GM19043 (cell line): Measurements from ENCODE around the gene TRIM45.
"Not testable (repeated sequence)": the region's sequence is repeated elsewhere in the genome, so short reads cannot be mapped to it uniquely, and the experiment has no call there.

ENCODE experiments used
- ATAC-seq: cut with Tn5 transposase; IDR thresholded peaks from one replicate; pipeline ENCODE4 v1.9.1; 2021; ENCODE audit warnings: low read depth; ENCODE audit not compliant: unreplicated experiment

TRIM45 gene, protein sequence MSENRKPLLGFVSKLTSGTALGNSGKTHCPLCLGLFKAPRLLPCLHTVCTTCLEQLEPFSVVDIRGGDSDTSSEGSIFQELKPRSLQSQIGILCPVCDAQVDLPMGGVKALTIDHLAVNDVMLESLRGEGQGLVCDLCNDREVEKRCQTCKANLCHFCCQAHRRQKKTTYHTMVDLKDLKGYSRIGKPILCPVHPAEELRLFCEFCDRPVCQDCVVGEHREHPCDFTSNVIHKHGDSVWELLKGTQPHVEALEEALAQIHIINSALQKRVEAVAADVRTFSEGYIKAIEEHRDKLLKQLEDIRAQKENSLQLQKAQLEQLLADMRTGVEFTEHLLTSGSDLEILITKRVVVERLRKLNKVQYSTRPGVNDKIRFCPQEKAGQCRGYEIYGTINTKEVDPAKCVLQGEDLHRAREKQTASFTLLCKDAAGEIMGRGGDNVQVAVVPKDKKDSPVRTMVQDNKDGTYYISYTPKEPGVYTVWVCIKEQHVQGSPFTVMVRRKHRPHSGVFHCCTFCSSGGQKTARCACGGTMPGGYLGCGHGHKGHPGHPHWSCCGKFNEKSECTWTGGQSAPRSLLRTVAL

DNA sequence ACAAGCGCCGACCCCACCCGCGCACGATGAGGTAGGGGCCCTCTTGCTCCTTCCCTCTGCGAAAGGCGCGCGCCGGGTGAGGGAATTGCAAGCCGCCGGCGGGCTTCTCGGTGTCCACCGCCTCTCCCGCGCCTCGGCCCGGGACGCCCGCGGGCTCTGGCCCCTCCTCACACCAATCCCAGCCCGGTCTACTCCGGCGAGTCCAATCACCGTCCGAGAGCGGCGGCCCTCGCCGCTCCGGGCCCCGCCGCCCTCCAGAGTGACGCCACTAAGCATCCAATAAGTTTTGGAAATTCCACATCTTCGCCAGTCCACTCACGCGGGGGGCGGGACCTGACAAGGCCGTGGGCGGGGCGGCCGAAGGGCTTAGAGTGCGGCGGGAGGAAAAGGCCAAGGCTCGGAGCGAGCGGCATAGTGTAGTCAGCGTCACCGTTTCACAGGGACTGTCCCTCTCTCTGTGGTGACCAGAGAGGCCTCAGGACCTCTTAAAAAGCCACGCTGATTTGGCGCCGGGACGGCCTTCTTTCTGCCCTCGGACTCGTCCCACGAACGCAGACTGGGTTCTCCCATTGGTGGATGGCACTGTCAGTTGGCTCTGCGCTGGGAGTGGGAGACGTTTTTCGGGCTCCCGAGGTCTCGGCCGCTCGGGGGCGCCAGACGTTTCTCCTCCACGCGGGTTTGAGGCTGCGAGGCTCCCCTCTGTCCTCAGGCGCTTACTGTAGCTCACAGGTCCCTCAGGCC, at the start of gene TRIM45:
TSS of gene TRIM45 (minus strand) at position 161 of the 741 bp plus-strand sequence. CDS start 548 bp downstream, outside the sequence.
- peak; percentile 85 for ATAC-seq

DNA sequence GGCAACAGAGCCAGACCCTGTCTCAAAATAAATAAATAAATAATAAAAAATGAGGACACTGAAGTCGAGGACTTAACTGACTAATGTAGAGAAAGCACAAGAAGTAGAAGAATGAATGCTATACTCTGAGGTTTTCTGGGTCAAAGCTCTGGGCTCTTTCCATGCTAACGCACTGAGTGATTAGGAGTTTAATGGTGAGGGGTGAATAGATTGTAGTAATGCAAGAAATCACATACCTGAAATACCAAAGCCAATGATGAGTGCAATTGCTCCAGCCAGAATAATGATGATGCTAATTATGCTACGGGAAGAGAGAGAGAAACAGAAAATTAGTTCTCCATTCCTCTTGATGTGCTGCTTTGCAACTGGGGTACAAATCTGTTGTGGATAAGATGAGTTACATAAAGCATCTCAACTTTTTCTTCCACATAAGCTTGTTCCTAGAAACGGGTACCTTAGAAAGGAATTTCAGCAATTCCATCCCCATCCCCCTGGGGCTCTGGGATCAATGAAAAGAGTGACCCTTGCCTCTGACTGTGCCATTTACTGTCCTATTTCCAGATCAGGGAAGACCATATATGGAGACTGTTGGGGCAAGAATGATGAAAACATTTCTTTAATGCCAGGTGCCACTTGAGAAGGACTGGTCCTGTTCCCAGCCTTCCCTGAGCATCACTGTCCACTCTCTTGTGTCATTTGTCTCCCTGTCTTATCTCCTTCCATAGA, 48.5 kb upstream of the TRIM45 start:
- no peak for ATAC-seq

DNA sequence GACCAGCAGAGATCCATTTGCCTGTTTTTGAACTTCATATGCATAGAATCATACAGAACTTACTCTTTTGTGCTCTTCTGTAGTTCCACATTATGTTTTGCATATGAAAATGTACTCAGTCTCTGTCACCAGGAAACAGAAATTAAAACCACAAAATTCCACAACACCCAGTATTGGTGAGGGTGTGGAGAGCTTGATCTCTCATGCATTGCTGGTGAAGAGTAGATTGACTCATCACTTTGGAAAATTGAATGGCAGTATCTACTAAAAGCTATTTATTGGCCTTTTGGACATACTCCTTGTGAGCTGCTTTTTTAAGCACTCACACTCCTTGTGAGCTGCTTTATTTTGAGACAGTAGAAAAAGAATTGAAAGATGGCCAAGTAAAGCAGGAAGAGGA, 45.9 kb upstream of the TRIM45 start:
- no peak for ATAC-seq

DNA sequence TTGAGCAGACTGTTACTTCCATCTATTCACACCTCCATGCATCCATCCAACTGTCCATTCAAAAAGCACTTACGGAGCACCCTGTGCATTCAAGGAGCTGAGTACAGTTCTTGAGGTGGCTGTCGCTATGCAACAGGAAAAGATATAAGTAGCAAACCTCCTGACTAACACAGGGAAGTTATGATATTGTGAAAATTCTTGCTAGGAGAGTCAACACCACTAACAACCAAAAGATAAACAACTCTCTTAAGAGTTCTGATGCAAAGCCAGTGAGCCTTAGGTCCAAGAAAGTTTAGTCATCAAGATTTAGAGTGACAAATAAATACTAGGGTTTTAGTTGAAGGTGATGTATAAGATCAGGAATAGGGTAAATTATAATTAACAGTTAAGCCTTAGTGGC, 44.5 kb upstream of the TRIM45 start:
- ATAC-seq, result no peak

DNA sequence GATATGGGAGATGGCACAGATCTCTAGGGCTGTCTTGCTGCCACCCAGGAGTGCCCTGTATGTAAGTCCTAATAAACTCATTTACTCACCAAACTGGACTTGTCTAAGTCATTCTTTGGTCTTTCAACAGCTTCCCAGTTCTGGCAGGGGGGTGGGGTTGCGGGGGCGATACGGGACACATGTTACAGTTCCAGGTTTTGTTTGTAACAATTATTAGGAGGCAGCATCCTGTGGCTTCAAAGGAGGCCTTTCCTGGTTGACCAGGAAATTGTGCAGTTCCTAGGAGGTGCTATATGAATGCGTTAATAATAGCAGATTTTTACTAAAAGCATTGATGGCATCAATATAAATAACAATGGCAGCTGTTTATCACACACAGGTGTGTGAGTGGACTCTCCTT, 42.7 kb upstream of the TRIM45 start:
- ATAC-seq, result no peak

DNA sequence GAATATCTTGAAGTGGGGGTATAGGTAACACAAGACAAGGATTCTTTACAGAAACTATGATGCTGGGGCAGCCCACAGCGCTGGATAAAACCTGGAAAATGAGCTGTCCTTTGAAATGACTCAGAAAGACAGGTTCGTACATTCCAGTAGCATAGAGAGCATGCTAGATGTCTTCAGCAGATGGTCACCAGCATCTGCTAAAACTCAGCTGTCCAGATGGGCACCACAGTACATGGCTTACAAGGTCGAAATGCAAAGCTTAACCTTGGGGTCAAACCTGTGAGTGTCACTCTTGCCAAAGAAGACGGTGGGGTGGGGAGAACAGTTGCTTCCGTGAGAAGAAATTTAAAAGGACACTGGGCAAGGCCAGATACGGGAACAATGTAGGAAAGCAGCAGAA, 41.3 kb upstream of the TRIM45 start:
- no peak for ATAC-seq

DNA sequence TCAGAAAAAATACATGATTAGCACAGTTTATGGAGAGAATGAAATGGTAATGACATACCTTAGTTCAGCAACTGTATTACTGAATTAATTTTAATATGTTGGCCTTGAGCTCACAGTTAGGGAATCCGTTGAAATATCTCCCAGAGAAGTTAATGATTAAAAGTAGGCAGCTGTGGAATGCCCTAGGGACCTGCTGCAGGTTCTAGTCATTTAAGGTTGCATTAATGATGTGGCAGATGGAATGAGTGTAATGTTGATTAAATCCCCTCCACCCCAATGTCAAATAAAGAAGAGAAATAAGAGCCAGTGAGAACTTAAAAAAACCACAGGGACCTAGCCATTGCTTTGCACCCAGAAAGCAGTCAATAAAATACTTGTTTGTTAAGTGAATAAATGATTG, 40.3 kb upstream of the TRIM45 start:
- no peak for ATAC-seq

DNA sequence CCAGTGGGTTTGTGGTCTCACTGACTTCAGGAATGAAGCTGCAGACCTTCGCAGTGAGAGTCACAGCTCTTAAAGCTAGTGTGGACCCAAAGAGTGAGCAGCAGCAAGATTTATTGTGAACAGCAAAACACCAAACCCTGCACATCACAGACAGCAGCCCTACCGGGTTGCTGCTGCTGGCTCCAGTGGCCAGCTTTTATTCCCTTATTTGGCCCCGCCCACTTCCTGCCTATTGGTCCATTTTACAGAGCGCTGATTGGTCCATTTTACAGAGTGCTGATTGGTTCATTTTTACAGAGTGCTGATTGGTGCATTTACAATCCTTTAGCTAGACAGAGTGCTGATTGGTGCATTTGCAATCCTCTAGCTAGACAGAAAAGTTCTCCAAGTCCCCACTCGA, 29.8 kb upstream of the TRIM45 start:
- ATAC-seq, result not testable (repeated sequence)

DNA sequence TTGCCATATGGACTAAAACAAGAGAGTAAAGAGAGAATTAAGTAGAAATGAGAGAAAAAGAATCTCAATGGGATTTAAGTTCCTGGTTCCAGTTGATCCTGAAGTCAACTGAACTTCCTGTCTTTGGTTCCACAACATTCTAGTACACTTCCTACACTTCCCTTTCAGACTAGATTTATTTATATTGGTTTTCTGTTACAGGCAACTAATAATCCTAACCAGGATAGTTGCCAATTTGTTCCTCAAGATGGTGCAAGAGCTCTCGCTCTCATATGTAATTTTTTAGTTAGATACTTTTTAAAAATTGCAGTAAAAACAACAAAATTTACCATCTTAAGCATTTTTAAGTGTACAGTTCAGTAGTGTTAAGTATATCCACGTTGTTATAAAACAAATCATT, 28.8 kb upstream of the TRIM45 start:
- no peak for ATAC-seq

DNA sequence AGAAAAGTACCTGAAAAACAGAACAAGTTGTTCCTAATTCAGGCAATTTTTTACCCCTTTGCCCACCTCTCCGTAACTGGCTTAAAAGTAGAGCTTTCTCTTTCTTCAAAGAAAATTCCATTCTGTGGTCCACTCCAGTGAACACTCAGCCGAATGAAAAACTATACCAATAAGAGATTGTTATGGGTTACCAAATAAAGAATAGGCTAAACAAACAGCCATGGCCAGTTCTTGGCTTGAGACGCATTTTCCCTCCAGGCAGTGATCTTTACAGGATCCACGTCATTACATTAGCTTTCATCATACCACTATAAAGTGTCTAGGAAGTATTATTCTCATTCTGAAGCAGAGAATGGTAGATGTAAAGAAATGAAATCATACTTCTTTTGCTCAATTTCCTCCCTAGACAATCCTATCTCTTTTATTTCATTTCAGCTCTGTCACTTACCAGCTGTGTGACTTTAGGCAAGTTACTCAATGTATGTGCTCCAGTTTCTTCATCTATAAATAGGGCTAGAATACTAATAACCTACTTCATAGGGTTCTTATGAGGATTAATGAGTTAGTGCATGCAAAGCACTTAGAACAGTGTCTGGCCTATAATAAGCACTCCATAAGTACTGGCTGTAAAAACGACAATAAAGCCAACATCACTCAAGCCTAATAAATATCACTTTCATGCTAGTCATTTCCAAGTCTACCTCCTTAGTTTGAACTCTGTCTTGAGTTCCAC, 26.5 kb upstream of the TRIM45 start:
- ATAC-seq, result no peak

DNA sequence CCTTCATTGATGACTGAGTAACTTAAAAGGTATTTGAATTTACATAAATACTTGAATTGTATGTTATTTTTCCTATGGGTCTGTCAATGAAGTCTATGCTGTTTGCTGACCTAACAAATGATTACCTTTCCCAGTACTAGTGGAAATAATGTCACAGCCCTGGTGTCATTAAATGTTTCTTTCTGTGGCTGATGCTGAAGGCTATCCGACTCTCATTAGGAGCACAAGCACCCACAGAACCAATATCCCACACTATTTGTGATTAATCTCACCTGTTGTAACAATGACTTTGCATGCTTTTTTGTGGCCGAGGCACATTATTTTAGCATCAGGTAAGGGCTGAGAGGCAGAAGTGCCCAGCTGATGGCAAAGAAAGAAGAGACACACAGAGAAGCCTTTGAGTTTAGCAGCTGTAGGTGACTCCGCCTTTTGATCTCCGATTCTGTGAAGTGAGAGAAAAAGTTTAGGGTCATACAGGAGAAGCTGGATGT, 25.8 kb upstream of the TRIM45 start:
- no peak for ATAC-seq

DNA sequence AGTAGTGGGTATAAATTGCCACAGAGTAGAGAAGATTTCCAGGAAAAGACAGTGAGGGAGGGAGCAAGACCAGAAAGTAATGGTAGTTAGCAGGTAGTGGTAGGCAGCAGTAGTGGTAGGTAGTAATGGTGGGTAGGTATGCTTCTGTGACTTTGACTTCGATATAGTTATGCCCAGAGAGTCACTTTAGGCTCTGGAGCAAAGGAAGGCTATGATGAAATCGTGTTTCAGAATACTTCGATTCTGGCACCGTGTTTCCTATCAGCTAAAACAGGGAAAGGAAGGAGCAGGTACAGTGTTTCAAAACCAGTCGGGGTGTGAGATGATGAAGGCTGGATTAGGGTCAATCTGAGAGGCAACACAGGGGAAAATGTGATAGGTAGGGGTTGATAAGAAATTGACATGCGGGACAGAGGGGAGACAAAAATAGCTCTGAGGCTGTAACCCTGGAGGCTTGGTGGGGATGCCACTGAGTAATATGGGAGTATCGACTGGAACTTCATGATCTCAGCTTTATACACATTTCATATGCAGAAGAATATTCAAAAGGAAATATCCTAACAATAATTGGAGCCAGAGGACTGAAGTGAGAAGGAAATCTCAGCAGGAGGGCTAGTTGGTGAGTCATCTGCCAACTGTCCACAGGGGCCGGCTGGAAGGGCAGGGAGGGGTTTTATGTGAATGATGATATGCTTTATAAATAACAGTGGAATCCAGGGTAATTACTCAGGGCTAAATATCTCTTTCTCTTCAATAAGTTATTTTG, 25.2 kb upstream of the TRIM45 start:
- ATAC-seq, result no peak

DNA sequence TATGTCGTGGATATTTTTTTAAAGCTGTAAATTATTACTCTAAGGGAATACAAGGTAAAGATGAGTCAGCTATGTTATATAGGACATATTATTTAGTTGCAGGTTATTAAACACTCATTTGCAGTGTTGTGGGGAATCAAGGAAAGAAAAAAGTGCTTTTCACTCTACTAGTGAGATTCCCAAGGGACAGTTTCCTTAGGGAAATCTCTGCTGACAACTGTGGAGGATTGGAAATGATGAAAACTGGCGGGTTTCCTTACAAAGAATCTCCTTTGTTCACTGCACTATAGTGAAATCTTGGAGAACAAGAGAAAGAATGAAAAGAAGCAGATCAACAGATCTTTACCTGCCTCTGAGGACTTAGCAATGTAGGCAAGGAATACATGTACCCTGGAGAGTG, 24.5 kb upstream of the TRIM45 start:
- ATAC-seq, result no peak

DNA sequence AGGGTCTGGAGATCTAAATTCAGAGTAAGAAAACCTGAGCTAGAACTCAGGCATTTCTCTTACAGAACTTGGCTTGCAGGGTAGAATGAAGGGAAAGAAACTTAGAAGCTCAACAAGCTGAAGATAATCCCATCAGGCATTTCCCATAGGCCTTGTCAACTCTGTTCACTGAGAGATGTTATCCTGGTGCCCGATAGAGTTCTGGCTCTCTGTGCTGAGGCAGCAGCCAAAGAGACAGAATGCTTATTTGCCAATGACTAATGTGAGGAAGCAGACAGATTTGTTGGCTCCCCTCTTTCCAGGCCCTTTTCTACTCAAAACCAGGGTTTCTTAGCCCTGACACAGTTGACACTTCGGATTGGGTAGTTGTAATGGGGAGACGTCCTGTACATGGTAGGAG, 22.3 kb upstream of the TRIM45 start:
- no peak for ATAC-seq

DNA sequence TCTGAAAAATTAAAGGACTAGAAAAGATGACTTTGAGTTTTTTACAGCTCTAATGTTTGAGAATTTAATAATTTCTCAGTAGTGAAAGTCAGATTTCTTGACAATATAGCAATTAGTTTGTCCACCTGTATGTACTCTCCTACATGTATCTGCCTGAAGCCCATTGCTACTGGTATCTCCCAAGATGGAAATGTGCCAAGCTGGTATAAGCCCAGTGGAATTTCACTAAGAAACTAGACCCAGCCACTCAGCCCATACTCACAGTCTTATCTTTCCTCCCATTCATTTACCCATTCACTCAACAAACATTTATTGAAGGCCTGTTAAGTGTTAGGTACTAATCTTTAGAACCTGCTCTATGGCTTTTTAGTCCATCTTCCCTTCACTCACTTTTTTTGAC, 21.6 kb upstream of the TRIM45 start:
- no peak for ATAC-seq

DNA sequence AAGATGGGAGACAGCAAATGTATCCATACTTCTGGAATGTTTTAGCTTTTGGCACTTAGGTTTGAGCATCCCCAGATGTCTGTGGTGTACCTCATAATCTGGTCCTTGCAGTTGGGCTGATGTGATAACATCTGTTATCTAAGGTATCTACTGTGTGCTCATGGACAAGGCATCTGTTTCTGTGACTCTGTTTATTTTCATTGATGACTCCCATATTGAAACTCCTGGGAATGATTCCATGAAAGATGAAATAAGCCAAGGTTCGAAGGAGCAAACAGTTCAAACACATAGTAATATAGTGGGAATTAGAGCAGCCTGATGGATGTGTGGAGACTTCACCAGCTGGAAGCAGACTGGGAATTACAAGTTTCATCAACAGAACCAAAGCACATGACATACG, 20.7 kb upstream of the TRIM45 start:
- ATAC-seq, result no peak

DNA sequence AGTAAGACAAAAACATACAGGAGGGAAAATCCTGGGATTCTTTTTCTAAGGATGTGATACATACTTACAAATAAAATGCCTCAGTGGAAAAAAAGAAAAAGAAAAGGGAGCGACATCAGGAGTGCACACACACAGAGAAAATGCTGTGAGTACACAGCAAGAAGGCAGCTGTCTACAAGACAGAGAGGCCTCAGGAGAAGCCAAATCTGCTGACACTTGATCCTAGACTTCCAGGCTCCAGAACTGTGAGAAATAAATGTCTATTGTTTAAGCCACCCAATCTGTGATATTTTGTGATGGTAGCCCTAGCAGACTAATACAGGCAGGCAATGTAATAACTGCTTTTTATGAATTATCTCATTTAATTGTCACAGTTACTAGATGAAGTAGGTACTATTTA, 17.0 kb upstream of the TRIM45 start:
- ATAC-seq, result no peak

DNA sequence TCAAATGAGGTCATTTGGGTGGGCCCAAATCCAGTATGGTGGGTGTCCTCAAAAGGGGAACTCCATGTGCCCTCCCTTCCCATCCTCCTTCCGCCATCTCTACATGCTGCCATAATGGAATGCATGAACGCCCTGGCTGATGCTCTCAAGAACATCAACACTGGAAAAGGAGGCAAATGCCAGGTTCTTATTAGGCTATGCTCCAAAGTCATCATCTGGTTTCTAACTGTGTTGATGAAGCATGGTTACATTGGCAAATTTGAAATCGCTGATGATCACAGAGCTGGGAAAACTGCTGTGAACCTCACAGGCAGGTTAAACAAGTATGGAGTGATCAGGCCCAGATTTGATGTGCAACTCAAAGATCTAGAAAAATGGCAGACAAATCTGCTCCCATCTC, 16.6 kb upstream of the TRIM45 start:
- no peak for ATAC-seq

DNA sequence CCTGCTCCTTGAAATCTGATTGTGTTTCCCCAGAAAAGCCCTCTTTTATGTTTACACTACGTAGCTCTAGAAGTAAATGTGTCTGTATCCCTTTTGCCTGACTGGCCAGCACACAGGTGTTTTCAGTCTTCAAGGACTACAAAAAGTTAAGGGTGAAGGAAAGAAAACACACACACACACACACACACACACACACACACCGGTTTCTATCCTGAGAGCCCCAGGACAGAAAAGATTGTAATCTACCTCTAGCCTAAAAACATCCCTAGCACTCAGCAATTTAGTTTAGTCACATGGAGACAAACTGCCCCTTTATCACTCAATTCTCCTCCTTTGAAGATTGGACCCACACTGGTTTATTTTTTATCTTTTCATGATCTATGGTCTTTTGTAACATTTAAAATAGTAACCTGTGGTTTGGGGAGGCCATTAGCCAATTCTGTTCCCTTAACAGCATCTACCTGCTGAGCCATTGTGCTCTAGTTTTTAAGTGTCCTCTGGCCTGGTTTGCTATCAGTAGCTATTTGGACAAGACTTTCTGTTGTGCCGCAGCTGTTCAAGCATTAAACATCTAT, 15.8 kb upstream of the TRIM45 start:
- no peak for ATAC-seq
